GM19328 (cell line): ENCODE results near the gene RPTOR.

ENCODE experiments used
- ATAC-seq: cut with Tn5 transposase; IDR thresholded peaks from one replicate; pipeline ENCODE4 v1.9.1; 2021; ENCODE audit warnings: mild to moderate bottlenecking, moderate library complexity; ENCODE audit not compliant: unreplicated experiment

The RPTOR gene

DNA sequence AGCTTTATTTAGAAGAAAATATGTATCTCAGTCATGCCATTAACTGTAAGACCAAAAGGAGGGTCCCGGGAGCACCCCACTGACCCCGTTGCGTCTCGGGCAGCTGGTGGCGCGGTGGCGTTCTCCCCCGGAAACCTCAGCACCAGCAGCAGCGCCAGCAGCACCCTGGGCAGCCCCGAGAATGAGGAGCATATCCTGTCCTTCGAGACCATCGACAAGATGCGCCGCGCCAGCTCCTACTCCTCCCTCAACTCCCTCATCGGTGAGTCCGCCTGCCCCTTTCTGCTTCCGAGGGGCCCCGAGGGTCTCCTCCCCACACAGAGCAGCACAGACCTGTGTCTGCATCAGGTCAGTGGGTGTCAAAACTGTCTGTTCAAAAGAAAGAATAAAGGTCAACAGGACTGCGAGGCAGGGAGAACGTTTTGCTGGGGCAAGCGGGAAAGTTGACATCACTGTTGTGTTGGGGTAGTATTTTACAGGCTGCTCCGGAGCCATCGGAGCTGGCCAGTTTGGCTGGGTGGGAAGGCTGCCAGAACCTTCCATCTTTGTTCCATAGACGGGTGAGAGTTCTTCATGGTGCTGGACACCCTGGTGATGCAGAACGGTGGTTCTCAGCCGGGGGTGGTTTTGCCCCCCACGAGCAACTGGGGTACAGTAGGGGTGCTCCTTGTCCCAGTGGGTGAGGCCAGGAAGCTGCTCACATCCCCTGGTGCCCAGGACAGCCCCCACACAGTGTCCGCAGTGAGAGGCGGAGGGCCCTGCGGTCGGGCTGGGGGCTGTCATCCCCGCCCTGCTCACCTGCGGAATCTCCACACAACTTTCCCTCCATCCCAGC is 349.2 kb downstream of the RPTOR start:
- no peak for ATAC-seq

DNA sequence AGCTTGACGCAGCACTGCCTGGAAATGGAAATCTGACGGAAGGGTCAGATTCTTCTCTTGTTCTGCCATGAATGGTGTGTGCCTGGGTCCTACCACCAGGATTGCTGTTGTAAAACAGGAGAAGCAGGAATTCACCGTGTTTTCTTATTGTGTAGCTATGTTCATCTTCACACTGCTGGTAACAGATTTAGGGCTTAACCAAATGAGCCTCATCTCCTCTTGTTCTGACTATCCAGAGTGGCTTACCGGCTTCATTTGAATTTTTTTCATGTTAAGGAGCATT is 349.7 kb downstream of the RPTOR start:
- no peak for ATAC-seq

DNA sequence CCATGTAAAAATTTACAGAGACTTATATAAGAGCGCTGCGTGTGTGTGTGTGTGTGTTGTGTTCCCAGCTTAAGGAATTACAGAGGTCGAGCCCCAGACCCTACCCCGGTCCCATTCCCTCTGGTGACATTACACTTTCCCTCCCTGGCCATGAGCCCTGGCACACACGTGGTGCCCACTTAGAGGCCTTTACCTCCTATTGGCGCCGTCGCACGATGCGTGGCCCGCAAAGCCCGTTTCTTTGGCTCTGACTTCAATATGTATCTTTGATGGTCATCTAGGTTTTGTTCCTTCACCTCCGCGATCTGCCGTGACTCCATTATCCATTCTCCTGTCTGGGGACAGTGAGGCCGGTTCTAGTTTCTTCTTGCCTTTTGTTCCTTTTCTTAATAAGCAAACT is 350.1 kb downstream of the RPTOR start:
- ATAC-seq: no peak

GRCh38 chr17:80895366-80895765 is 350.7 kb downstream of the RPTOR start:
- no peak for ATAC-seq

- ATAC-seq: no peak
Measured at GRCh38 chr17:80898716-80899115, 354.1 kb downstream of the RPTOR start.

DNA sequence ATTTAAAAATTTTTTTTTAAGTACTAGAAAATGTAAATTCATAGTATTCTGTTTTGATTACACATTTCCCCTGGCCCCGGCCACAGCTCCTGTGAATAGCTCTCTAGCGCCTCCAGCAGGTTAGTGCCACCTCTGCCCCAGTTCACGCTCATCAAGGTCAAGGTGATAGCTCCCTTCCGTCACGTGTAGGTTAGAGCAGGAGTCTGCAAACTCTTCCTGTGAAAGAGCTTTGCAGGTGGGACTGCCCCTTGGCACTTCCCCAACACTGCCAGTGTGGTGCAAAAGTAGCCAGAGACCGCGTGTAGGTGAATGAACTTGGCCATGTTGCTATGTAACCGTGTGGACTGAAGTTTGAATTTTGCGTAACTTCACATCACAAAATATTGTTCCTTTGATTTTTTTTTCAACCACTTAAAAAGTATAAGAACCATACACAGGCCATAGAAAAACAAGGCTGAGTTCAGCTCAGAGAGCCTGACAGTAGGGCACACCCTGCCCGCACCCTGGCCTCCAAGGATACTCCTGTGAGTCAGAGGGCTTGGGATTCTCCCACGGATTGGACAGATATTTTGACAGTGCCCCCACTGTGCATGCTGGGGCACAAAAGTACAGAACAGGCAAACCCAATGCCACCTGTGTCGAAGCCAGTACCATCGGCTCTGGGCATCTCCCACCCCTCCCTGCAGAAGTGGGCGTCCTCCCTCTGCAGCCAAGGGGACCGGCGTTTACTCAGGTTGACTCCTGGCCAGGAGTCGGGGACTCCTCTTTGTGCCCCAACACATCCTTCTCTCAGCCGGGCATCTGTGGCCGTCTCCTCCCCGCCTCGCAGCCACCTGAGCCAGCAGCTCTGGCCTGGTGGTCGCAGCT is 355.0 kb downstream of the RPTOR start:
- no peak for ATAC-seq

DNA sequence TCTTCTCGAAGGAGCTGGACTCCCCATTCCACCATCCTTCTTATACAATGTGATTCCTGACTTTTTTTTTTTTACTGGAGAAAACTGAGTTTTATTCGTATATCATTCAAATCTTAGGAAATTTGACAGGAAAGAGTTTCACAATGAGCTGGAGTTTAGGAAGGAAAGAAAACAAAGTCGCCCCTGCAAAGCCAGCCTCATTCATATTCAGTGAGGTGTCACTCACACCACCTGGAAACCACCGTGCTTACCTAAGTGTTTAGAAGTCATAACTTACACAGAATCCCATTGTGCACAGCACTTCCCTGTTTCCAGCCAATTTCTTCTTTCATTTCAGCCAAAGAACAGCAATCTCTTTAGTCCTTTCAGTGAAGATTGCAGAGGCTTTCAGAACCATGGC is 356.7 kb downstream of the RPTOR start:
- ATAC-seq: no peak

DNA sequence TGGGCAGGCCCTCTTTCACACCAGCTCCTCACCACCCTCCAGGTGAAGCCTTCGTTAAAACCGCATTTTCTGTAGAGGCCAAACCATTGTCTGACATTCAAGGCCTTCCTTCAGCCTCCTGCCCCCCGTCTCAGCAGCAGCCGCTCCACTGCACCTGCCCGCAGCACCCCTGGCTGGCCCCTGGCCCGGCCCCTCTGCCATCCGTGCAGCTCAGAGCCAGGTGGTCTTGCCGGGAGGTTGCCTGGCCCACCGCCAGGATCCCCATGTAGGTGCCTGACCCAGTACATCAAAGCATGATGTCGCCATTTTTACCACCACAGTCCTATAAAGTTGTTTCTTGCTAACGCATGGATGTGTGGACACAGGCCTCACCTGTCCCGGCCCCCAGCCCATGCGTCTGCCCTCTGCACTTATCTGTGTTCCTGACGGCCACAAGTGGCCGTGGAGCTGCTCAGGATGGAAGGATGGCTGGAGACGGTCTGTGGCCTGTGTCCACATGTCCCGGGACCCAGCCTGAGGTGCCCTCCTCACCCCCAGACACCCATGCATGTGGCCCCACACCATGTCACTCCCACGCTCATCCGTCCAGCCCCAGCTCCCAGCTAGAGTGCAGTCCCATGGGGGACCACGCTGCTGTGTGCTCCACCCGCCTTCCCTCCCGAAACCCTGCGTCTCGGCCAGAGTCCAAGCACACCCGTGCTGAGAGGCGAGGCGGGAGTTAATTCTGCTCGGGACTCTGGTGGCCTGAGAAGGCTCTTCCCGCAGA is 357.7 kb downstream of the RPTOR start:
- ATAC-seq: no peak

GRCh38 chr17:80902963-80903611 is 358.4 kb downstream of the RPTOR start:
- no peak for ATAC-seq

- no peak for ATAC-seq
Measured at GRCh38 chr17:80904036-80904753, 359.6 kb downstream of the RPTOR start.

DNA sequence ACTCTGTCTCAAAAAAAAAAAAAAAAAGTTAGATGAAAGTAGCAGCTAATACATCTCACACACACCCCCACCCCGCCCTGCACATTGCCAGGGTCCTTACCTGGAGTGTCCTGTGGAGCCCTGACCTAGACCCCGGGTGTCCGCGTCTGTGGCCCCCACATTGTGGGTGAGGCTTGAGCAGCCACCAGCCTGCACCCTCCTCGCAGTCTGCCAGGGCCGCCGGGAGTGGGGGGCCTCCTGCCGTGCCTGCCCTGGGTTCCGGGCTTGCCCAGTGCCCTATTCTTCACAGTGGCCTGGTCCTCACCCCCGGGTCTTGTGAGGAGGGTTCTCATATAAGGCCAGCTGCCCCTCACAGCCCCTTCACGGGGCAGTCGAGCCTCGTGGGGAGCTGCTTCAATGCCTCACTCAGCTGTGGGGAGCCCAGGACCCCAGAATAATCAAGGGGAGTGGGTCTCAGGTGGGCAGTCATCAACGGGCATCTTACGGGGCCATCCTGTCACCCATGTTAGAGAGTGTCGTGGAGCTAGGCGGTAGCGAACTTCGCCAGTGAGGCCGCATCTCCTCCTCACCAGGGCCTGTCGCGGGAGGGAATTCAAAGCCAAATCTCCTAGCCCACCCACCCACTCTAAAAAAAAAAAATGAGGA is 361.1 kb downstream of the RPTOR start:
- ATAC-seq: no peak

DNA sequence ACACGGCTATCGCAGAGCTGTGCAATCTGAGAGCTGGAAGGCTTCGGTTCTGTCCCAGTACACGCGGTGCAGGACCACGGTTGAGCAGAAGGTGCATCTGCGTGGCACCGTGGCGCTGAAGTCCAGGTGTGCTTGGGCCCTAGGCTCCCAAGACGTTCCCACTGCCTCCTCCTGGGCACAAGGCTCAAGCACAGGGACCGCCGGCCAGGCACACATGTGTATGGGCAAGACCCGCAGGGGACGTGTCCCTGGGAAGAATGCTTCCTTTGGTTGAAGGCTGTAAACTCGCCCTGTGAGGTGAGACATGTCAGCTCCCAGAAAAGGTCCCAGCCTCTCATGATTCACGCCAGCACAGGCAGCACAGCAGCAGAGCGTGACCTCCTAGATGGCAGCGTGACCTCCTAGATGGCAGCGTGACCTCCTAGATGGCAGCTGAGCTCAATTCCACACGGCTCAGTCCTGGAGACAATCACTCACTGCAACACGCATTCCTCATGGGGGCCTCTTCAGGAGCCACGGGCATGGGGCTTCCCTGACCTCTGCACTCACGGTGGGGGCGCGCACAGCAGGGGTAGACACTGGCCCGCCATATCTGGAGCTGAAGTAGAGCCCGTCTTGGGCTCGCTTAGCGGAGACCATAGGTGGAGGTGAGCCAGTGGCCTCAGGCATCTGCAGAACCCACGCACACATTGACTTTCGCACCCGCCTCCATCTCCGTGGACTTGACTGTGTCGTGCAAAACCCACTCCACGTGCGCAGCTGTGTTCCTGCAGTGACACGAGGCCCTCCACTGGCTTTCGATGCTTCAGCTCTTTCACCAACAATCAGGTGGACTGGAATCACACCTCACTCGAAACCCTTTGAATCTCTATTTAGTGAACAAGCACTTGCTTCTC is 362.0 kb downstream of the RPTOR start:
- no peak for ATAC-seq

- ATAC-seq: no peak
Measured at GRCh38 chr17:80907281-80907680, 362.6 kb downstream of the RPTOR start.

GRCh38 chr17:80908211-80908610 is 363.6 kb downstream of the RPTOR start:
- no peak for ATAC-seq

DNA sequence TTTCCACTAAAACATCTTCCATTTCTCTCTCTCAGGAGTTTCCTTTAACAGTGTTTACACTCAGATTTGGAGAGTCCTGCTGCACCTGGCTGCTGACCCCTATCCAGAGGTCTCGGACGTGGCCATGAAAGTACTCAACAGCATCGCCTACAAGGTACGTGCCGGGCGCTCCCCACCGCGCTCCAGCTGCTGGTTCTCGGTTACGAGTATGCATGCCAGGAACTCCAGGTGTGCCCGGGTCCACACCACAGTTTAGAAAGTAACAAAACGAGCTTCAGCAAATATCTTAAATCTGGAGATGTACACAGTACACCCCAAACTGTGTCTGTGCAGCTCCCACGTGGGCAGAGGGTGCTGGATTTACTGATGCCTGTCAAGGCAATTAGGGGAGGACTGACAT is 364.1 kb downstream of the RPTOR start:
- ATAC-seq: no peak

DNA sequence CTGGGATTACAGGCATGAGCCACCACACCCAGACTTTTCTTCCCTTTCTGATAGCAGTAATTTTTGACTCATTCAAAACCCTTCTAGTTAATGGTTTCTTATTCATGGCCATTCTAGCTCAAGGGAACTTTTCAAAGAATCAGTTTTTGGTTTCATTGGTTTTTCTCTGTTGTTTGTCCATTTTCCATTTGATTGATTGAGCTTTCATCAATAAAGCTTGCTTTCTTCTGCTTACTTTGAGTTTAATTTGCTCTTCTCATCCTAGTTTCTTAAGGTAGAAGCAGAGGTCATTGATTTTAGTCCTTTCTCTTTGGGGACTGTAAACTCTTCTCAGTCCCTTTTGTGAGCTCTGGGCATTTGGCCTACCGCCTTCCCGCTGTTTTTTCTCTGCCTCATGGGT is 365.0 kb downstream of the RPTOR start:
- ATAC-seq: no peak

- ATAC-seq: no peak
Measured at GRCh38 chr17:80910043-80910442, 365.4 kb downstream of the RPTOR start.

GRCh38 chr17:80912476-80912875 is 367.8 kb downstream of the RPTOR start:
- no peak for ATAC-seq
